Stimulated activated CD4-positive, alpha-beta T cell treated with anti-CD3 and anti-CD28 coated beads, TNF-alpha, amount 100 ng/mL, for 48 hours (primary cell): Measurements from ENCODE around the gene OR2T35.
"Not testable (repeated sequence)": the region's sequence is repeated elsewhere in the genome, so short reads cannot be mapped to it uniquely, and the experiment has no call there.

Experiments
- DNase-seq, 3 donors: peaks; one replicate each; pipeline ENCODE4 v3.0.0-alpha.2; 2020; ENCODE audit warnings: low read depth in 3 of 3

The OR2T35 gene, protein sequence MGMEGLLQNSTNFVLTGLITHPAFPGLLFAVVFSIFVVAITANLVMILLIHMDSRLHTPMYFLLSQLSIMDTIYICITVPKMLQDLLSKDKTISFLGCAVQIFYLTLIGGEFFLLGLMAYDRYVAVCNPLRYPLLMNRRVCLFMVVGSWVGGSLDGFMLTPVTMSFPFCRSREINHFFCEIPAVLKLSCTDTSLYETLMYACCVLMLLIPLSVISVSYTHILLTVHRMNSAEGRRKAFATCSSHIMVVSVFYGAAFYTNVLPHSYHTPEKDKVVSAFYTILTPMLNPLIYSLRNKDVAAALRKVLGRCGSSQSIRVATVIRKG

DNA sequence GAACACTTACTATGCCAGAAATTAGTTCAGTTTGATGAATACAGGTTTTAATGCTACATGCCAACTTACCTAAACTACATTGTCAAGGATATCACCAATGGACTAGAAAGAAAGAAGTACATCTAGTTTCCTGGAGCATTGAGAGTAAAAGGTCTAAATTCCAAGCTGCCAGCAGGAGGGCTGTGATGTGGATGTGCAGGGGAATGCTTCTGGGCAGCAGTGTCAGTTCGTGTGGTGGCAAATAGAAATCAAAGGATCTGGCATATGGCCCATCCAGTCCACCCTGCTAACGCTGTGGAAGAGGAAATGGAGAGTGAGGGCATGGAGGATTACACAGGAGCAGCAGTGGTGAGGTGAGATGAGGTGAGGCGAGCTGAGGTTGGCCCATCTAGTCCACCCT is at the start of gene OR2T35:
Gene OR2T35, minus strand, starts transcription at position 101 of the 400 bp plus-strand sequence. CDS start 6,020 bp downstream, outside the sequence.
- not testable (repeated sequence) for DNase-seq

- DNase-seq: no peak
These were observed 46.6 kb upstream of the OR2T35 start for GRCh38 chr1:248691567-248692155.

GRCh38 chr1:248688527-248689298 is 43.6 kb upstream of the OR2T35 start:
- no peak for DNase-seq

DNA sequence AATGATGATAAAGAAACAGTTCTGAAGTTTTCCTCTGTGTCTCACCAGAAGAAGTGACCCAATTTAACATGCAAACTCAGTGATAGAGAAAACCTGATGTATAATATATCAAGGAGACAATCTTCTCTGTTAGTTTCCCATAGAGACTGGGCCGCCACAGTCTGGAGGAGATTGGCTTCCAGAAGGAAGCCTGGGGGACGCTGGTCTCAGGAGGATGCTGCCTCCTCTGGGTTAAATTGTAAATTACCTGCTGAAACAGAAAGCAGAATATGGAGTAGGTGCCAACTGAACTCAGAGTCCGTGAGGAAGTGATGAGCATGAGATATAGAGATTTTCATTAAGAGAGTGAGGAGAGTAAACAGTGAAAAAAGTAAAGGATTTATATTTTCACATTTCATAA is 41.7 kb upstream of the OR2T35 start:
- DNase-seq: no peak

- DNase-seq: no peak
These were observed 36.6 kb upstream of the OR2T35 start for GRCh38 chr1:248681651-248682050.

GRCh38 chr1:248670003-248670402 is 24.9 kb upstream of the OR2T35 start:
- DNase-seq: no peak

DNA sequence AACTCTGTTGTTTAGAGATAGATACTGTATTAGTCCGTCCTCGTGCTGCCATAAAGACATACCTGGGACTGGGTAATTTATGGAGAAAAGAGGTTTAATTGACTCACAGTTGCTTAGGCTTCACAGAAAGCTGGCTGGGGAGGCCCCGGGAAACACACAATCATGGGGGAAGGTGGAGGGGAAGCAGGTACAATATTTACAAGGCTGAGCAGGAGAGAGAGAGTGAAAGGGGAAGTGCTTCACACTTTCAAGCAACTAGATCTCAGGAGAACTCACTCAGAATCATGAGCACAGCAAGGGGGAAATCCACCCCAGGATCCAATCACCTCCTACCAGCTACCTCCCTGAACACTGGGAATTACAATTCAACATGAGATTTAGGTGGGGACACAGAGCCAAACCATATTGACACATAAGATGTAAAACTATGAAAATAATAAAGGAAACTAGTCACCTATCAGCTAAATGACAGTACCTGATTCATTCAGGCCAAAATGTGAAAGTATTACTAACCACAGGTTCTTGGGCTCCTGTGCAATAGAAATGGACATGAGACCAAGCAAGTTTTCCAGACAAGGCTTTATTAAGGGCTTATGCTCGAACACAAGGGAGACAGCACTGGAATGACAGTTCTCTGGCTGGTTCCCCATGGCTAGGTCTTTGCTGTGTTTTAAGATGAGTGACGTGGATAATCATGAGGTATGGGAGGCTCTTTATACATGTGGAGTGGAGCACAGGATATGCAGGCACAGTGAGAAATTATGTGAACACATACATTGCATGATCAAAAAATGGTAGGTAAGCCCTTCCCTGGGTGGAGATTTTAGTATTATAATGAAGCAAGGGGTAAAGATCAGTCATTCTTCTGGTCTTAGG is 18.6 kb upstream of the OR2T35 start:
- not testable (repeated sequence) for DNase-seq

GRCh38 chr1:248656797-248657196 is 11.7 kb upstream of the OR2T35 start:
- not testable (repeated sequence) for DNase-seq

GRCh38 chr1:248655354-248655753 is 10.3 kb upstream of the OR2T35 start, which contains the start of gene OR2T27:
OR2T27 (minus strand) TSS chr1:248655528; CDS start chr1:248650884, 4,644 bp downstream.
- DNase-seq: not testable (repeated sequence)

- not testable (repeated sequence) for DNase-seq
These were observed 3.9 kb upstream of the OR2T35 start for GRCh38 chr1:248648770-248649536.

- DNase-seq: not testable (repeated sequence)
These were observed 2.0 kb downstream of the OR2T35 start for GRCh38 chr1:248642971-248643651.

GRCh38 chr1:248641583-248641982 is 3.5 kb downstream of the OR2T35 start:
- DNase-seq: not testable (repeated sequence)

DNA sequence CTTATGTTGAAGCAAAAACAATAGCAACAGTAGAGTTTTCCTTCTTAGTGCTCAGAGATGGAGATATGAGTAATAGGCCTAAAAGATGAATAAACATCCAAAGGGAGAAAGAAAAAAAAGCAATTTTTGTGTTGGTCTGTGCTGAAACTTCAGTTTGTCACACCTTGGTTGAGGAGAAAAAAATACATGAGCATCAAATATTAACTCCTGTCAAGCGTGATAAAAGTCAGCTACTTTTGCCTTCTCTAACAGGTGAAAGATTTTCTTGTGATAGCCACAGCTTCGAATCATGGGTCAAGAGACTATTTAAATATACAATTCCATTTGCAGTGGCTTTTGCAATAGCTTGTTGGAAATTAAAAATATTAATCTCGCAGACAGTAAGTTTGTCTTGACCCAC is 4.2 kb downstream of the OR2T35 start:
- not testable (repeated sequence) for DNase-seq

DNA sequence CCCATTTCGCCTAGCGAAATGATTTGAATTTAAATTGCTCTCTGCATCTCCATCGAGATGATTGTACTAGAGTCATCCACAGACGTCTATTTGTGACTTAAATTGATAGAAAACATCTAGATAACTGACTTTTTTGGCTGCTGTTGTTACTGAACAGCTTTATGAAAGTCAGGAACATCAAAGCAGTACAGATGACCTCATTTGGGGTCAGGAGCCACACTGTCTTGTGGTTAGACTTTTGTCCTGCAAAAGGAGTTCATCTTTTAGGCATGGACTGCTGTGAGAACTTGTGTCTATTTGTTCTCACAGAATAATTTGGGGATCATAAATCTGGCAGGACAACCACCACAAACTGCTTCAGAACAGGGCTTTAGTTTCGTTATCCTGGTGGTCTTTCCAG is 5.4 kb downstream of the OR2T35 start:
- DNase-seq: not testable (repeated sequence)

- DNase-seq: not testable (repeated sequence)
These were observed 8.5 kb downstream of the OR2T35 start for GRCh38 chr1:248636612-248637011.

DNA sequence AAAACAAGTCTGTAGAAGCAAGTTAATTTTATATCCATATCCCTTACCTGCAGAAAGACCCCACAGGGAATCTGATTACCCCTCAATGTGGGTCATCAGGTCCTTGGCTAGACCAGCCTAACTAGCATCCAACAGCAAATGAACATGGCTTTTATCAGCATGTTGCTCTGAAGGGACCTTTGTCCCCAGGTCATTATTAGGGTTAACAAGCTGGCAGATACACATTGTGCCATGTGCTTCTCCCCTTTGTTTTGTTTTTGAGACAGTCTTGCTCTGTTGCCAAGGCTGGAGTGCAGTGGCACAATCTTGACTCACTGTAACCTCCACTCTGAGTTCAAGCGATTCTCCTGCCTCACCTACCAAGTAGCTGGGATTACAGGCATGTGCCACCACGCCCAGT is 10.1 kb downstream of the OR2T35 start, which contains the start of gene OR2T11:
Gene OR2T11, minus strand, starts transcription at position 101 of the 400 bp plus-strand sequence. CDS start 7,963 bp downstream, outside the sequence.
- not testable (repeated sequence) for DNase-seq

DNA sequence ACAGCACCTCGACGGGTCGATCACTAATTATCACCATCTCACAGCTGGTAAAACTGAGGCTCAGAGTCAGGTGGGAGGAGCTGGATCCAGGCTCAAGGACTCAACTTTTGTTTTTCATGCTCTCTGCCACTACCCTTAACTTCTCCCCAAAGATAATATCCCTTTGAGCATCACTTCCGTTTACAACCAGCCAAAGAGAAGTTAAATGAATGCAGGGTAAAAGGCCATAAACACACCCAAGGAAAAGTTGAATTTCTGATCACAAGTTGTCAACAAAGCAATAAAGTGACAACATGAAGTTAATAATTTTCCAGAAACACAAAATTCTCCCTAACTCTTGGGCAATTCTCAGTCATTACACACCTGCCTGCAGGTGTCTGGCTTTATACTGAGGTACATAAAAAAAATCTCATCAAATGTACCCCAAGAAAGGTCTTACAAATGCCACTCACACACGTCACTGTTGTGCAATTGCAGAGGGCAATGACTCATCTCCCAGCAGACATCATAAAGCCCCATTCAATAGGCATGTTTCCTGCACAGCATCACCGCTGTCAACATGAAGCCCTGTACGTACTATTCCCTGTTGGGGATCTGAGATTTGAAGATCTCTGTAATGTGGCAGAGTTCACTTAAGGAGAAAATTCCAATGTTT is 13.6 kb downstream of the OR2T35 start:
- DNase-seq: no peak

GRCh38 chr1:248630551-248630950 is 14.5 kb downstream of the OR2T35 start:
- DNase-seq: no peak
